HG02588 (cell line): Measurements from ENCODE around the gene EPHA2.
"Not testable (repeated sequence)": the region's sequence is repeated elsewhere in the genome, so short reads cannot be mapped to it uniquely, and the experiment has no call there.

Source experiments
- ATAC-seq: cut with Tn5 transposase; IDR thresholded peaks from one replicate; pipeline ENCODE4 v1.9.1; 2021; ENCODE audit warnings: mild to moderate bottlenecking, moderate library complexity; ENCODE audit not compliant: unreplicated experiment

Gene EPHA2

GRCh38 chr1:16168622-16169360 is 12.9 kb upstream of the EPHA2 start:
- no peak for ATAC-seq

- not testable (repeated sequence) for ATAC-seq
These were observed 12.3 kb upstream of the EPHA2 start for GRCh38 chr1:16168144-16168495.

DNA sequence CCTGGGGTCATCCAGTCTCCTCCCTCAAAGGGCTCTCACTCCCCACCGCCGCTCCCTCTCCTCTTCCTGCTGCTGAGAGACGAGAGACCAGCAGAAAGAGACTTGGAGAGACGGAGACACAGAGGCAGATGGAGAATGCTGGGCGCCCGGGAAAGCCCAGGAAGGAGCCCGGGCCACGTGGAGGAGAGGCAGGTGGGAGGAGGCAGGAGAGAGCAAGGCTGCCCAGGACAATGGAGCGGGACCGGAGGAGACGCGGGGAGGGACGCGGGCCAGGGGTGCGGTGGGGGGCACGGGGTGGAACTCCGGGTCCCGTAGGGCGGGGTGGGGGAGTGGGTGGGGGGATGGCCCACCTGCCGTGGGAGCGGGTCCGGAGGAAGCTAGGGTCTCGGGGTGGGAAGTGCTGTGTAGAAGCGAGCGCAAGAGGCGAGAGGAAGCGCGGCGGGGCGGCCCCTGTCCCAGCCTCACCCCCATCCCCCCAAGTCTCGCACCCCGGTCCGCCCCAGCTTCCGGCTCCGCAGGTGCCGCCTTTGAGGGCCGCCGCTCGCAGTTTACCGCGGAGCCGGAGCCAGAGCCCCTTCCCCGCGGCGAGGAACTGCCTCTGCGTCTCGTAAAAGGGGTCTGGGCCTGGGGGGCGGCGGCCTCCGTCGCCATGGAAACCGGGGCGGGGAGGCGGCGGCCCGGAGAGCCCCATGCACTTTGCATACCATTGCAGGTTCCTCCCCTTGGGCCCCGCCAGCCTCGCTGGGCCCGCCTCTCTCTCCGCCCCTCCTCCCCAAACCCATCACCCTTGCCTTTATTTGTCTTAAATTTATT is 11.7 kb upstream of the EPHA2 start:
- ATAC-seq: no peak

GRCh38 chr1:16166117-16166516 is 10.2 kb upstream of the EPHA2 start:
- no peak for ATAC-seq

GRCh38 chr1:16165548-16165947 is 9.7 kb upstream of the EPHA2 start:
- no peak for ATAC-seq

DNA sequence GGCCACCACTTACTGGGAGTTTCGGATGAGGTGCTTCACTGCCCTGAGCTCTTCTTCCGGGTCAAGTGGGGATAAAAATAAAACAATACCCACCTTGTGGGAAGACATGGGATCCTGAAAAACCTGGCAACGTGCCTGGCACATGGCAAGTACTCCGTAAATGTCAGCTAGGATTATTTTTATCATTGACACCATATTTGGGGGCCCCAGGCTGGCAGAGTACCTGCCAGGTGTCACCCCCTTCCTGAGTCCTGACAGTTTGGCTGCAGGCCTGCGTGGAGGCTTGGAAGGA is 9.2 kb upstream of the EPHA2 start:
- ATAC-seq: no peak

DNA sequence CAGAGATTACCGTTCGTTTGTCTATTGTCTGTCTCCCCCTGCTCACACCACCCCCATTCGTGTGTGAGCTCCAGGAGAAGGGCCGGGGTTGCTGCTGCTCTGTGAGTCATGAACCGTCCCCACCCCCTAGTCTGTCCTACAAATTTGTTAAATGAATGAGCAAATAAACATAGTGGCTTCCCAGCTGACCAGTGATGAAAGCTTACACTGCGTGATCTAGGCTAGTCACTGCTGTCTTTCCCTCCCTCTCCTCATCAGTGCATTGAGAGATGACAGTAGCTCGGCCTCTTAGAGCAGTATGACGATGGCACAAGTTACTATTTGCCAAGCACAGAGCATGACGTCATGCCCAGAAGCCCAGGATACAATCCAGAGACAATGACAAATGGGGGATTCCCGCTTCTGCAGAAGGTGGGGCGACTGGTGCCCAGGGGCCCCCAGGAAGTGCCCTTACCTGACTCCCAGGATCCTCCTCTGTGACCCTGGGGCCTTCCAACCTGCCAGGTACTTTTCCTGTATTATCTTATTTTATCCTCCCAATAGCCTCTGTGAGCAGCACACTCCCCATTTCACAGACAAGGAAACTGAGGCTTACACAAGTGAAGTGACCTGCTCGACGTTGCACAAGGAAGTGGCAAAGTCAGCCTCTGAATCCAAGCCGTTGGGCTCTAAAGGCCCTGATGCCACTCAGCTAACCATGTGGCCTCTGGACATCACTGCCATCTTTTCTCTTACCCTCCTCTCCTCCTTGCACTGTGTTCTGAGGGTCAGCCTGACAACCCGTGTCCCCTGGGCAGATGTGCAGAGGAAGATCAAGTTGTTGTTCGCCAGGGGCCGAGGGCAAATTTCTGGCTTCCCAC is 8.6 kb upstream of the EPHA2 start:
- no peak for ATAC-seq

DNA sequence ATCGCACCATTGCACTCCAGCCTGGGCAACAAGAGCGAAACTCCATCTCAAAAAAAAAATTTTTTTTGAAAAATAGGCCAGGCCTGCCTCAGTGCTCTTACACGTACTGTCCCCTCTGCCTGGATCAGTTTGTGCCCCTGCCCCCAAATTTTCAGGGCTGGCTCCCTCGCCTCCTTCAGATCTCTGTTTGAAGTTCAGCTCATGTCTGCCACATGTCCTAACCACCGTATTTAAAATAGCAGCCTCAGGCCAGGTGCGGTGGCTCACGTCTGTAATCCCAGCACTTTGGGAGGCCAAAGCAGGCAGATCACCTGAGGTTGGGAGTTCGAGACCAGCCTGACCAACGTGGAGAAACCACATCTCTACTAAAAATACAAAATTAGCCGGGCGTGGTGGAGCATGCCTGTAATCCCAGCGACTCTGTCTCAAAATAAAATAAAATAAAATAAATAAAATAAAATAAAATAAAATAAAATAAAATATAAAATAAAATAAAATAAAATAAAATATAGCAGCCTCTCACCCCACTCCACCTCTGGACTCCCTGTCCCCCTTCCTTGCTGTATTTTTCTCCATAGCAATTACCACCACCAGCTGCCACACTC is 7.8 kb upstream of the EPHA2 start:
- not testable (repeated sequence) for ATAC-seq

DNA sequence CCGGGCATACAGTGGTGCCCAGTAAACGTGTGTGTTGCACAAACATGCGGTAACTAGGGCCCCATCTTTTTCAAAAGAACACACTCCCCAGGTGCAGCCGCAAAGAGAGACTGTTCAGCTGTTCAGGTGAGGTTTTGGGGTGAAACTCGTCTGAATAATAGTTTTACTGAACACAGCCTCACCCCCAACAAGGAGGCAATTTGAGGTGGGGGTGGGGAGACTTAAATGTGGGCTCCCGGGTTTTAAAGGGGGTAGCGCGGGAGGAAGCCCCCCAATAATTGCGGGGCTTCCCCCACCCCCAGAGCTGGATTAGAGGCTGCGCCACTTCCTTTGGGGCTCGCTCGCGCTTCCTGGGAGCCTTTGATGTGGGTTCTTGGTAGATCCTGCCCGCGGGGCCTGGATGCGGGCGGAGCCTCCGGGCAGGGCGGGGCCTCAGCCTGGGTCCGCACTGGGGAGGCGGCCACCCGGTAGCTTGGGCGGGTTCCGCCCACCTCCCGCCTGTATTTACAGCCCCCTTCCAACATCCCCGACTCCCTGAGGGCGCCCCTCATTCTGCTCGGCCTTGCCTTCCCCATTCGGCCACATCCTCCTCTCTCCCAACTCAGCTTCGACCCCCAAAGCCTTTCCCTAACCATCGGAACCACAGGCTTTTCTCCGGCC is 6.4 kb upstream of the EPHA2 start:
- ATAC-seq: no peak

DNA sequence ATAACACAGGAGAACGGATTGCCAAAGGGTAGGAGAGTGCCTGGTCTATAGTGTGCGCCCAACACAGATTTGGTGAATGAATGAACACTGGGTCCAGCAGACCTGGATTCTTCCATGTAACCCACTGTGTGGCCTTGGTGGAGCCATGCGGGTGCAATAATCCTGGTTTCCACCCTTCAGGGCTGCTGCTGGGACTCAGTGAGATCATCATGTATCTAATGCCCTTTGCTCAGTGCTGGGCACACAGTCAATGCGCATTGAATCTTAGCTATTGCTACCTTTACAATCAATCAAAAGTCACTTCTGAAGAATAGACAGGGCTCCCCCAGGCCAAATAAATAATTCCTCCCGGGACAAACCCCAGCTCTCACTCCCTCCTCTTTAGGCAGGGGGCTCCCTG is 5.8 kb upstream of the EPHA2 start:
- no peak for ATAC-seq

DNA sequence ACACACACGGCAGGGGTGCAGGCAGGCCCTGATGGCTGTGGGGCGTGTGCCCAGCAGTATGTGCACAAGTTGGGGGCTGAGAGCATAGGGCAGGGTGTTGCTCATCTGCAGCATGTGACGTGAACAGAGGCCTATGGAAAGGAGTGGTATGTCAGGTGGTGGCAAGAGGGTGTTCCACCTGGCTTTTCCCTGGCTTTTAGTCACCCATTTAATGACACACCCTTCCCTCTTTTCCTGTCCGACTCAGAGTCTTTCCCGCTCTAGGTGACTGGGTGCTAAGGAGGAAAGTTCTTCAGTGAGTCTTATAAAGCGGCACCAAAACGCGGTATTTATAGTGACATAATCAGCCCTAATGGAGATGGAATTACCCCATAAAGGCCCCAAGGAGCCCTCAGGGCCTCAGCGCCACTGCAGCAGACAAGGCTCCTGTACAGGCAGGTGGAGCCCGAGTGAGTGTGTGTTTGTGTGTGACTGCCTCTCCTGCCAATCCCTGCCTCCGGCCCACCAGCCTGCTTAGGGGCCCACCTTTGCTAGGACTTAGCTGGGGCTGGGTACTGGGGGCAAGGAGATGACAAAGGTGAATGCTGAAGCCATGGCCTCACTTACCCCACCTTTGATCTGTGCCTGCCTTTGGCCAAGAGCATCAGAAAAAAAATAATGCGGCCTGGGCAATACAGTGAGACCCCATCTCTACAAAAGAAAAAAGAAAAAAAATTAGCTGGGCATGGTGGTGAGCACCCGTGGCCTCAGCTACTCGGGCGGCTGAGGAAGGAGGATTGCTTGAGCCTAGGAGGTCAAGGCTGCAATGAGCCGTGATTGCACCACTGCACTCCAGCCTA is 3.3 kb upstream of the EPHA2 start:
- no peak for ATAC-seq

GRCh38 chr1:16158025-16158424 is 2.2 kb upstream of the EPHA2 start:
- no peak for ATAC-seq

GRCh38 chr1:16156848-16157495 is 1.1 kb upstream of the EPHA2 start:
- no peak for ATAC-seq

DNA sequence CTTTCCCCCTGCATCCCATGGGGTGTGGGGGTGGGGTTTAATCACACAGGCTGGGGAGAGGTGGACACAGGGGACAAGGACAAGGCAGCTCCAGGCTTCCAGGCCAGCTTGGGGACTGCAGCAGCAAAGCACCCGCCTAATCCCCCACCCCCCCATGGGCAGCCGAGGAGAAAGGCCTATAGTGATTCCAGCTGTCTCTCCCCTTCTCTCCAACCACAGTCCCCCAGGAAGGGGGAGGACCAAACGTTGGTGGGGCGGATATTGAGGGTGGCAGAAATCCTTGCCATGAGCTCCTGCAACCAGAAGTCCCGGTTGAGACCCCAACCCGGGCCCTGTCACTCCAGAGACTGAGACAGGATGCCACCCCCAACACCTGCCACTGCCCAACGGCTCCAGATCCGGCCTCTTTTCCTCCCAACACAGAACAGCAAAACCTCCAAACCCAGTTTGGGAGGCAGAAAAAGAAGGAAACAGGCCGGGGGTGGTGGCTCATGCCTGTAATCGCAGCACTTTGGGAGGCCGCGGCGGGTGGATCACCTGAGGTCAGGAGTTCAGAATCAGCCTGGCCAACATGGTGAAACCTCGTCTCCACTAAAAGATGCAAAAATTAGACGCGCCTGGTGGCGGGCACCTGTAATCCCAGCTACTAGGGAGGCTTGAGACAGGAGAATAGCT is 1.7 kb downstream of the EPHA2 start:
- ATAC-seq: no peak

GRCh38 chr1:16153096-16153998 is 2.5 kb downstream of the EPHA2 start:
- no peak for ATAC-seq

- no peak for ATAC-seq
These were observed 3.3 kb downstream of the EPHA2 start for GRCh38 chr1:16152481-16153087.

- no peak for ATAC-seq
These were observed 3.9 kb downstream of the EPHA2 start for GRCh38 chr1:16151995-16152384.
